Endodermal cell (in vitro differentiated cells): Measurements from ENCODE around the gene DHX16. TPM values are rescaled to one million over a fixed set of nuclear protein-coding genes. Genes with fewer than 3 reads are reported as not detected.
A peak's percentile ranks its signal among the peaks of the same experiment; 100 is the strongest.
"Not testable (repeated sequence)": the region's sequence is repeated elsewhere in the genome, so short reads cannot be mapped to it uniquely, and the experiment has no call there.

Experiments used
- DNase-seq: peaks from one replicate; pipeline ENCODE4 v3.0.0-alpha.2; 2017
- H3K27ac ChIP-seq: 2 replicates; pipeline ENCODE4 v1.5.1; 2013; ENCODE audit warnings: mild to moderate bottlenecking, low read depth, low read length, moderate library complexity
- H3K27me3 ChIP-seq: 2 replicates; pipeline ENCODE4 v1.6.1; 2013; ENCODE audit warnings: mild to moderate bottlenecking, low read length, moderate library complexity; ENCODE audit not compliant: insufficient read depth, control insufficient read depth, poor library complexity, severe bottlenecking
- H3K36me3 ChIP-seq: 2 replicates; pipeline ENCODE4 v1.7.0; 2013; ENCODE audit warnings: mild to moderate bottlenecking, low read length, moderate library complexity; ENCODE audit not compliant: control insufficient read depth, insufficient read depth
- H3K4me1 ChIP-seq: one replicate; pipeline ENCODE4 v1.7.0; 2013; ENCODE audit warnings: low read length; ENCODE audit not compliant: control insufficient read depth, insufficient read depth
- H3K4me3 ChIP-seq: 2 replicates; pipeline ENCODE4 v1.5.1; 2013; ENCODE audit warnings: mild to moderate bottlenecking, low read length, moderate library complexity
- H3K9ac ChIP-seq: 2 replicates; pipeline ENCODE4 v1.6.1; 2013; ENCODE audit warnings: mild to moderate bottlenecking, low read length, moderate library complexity; ENCODE audit not compliant: poor library complexity, severe bottlenecking; ENCODE audit errors: extremely low read depth
- H3K9me3 ChIP-seq: 2 replicates; pipeline ENCODE4 v1.6.1; 2013; ENCODE audit warnings: mild to moderate bottlenecking, low read length, moderate library complexity; ENCODE audit not compliant: control insufficient read depth
- H3K27ac Mint-ChIP-seq: 2 replicates; pipeline ENCODE4 v1.8.0; 2020; ENCODE audit warnings: mixed read lengths
- H3K27me3 Mint-ChIP-seq: 2 replicates; pipeline ENCODE4 v1.8.0; 2021; ENCODE audit warnings: mild to moderate bottlenecking, mixed read lengths; ENCODE audit not compliant: insufficient read depth
- H3K36me3 Mint-ChIP-seq: 2 replicates; pipeline ENCODE4 v1.8.0; 2020; ENCODE audit warnings: low read depth, mixed read lengths
- H3K4me1 Mint-ChIP-seq: 2 replicates; pipeline ENCODE4 v1.8.0; 2020; ENCODE audit warnings: mixed read lengths
- H3K4me3 Mint-ChIP-seq: 2 replicates; pipeline ENCODE4 v1.8.0; 2020; ENCODE audit warnings: mild to moderate bottlenecking, moderate library complexity, mixed read lengths
- H3K9me3 Mint-ChIP-seq: 2 replicates; pipeline ENCODE4 v1.8.0; 2020; ENCODE audit warnings: mild to moderate bottlenecking, mixed read lengths
- WGBS, 2 experiments: methylation state at CpG; one replicate each; pipeline versions ENCODE4 v1.1.5 to v1.1.7; 2013; ENCODE audit warnings: missing lambda C conversion rate in 2 of 2, mixed read lengths in 1 of 2; ENCODE audit not compliant: insufficient coverage in 1 of 2, insufficient read length in 1 of 2; 5-methylcytosine and 5-hydroxymethylcytosine counted together
- total RNA-seq, 2 donors: library from RNA; stranded (reverse); fragmentation: NEBNext Ultra II Directional in 1 of 2; extraction: Animal tissue kit (Norgen Biotek cat#: 25700) in 1 of 2; gene quantifications; 2 replicates in 1 of 2; 3 replicates in 1 of 2; pipeline ENCODE4 v1.2.1, GENCODE V29; 2021
- TF ChIP-seq, protein P1 (sequence below): fragments of 200-600 bp; sonication (generic); conservative IDR thresholded peaks from 2 replicates; pipeline ENCODE4 v1.5.0; 2021; ENCODE audit warnings: antibody characterized with exemption, mild to moderate bottlenecking

DHX16 gene
- total RNA-seq, 2 donors from 2014 or later = 33.5 to 33.9 TPM

DNA sequence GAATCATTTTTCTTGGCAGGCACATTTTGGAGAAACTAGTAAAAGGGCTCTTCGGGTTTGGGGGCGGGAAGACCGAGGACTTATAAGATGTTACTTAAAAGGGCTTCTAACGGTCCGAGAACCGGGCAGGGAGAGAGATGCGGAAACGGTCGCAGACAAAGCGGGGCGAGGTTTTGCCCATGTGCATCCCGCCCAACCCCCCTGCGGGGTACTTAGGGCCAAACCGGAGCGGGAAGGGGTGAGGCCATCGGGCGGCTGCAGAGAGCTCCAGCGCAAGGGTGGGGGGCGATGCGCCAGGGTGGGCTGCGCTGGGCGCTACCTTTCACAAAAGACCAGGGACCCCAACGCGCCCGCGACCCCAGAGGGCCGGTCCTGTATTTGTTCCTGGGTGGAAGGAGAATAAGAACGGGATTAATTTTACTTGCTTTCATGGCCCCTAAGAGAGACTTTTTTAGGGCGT lies 48.0 kb upstream of the DHX16 start:
- peak; percentile 80 for DNase-seq
- Histone ChIP-seq H3K9me3 (no peaks in the 10 kb centered on the region), H3K9ac (peak overlapping the region; percentile 100), H3K4me1 (no peaks in the 10 kb centered on the region), H3K36me3 (peaks cover 46% of the 10 kb centered on the region), H3K27ac (peak overlapping the region; percentile 99), H3K27me3 (no peaks in the 10 kb centered on the region), H3K4me3 (peak overlapping the region; percentile 99)
- H3K4me1 Mint-ChIP-seq = peaks cover 37% of the 10 kb centered on the region
- 0% methylated on average over 16 to 29 of the region's 29 CpGs for WGBS, 2 experiments
- H3K36me3 Mint-ChIP-seq = peaks cover 49% of the 10 kb centered on the region
- peak overlapping the region; percentile 99 for H3K4me3 Mint-ChIP-seq
- H3K9me3 Mint-ChIP-seq = no peaks in the 10 kb centered on the region
- H3K27me3 Mint-ChIP-seq = no peaks in the 10 kb centered on the region
- TF ChIP-seq, protein P1, sequence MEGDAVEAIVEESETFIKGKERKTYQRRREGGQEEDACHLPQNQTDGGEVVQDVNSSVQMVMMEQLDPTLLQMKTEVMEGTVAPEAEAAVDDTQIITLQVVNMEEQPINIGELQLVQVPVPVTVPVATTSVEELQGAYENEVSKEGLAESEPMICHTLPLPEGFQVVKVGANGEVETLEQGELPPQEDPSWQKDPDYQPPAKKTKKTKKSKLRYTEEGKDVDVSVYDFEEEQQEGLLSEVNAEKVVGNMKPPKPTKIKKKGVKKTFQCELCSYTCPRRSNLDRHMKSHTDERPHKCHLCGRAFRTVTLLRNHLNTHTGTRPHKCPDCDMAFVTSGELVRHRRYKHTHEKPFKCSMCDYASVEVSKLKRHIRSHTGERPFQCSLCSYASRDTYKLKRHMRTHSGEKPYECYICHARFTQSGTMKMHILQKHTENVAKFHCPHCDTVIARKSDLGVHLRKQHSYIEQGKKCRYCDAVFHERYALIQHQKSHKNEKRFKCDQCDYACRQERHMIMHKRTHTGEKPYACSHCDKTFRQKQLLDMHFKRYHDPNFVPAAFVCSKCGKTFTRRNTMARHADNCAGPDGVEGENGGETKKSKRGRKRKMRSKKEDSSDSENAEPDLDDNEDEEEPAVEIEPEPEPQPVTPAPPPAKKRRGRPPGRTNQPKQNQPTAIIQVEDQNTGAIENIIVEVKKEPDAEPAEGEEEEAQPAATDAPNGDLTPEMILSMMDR = no peak
- H3K27ac Mint-ChIP-seq = peak overlapping the region; percentile 99

DNA sequence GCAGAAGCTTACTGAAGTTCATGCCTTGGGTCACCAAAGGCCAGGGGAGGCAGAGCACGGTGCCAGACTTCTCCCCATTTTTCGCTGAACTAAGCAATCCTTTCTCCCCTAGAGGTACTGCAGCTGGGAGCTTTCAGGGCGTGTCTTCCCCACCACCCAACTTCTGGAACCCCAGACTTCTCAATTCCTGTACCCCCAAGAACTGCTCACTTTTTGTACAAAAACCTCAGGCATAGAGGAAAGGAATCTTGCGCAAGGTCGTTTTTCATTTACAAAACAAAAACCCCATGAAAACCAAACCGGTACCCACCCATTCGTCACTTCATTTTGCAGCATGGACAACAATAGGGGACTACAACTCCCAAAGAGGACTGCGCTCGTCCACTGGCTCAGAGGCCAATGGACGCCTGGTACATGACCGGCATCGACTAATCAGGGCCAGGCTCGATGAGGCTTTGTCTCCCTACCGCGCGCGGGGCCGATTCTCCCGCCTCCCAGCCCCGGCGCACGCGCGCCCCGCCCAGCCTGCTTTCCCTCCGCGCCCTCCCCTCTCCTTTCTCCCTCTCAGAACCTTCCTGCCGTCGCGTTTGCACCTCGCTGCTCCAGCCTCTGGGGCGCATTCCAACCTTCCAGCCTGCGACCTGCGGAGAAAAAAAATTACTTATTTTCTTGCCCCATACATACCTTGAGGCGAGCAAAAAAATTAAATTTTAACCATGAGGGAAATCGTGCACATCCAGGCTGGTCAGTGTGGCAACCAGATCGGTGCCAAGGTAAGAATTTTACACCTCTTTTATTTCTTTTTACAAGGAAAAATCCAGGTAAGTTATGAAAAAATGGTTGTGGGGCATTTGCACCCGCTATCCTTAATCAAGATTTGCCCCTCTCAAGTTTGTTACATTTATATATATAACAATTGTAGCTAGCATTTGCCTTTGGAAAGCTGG lies 47.3 kb upstream of the DHX16 start, which contains the start of gene TUBB:
Gene TUBB, plus strand, starts transcription at position 562 of the 947 bp plus-strand sequence. Its CDS starts 155 bp downstream, at position 717.
- 0% methylated on average over 25 to 37 of the region's 38 CpGs for WGBS, 2 experiments
- no peaks in the 10 kb centered on the region for H3K9me3 Mint-ChIP-seq
- peak within 1 kb of the TSS; percentile 99 for H3K4me3 Mint-ChIP-seq
- peaks cover 40% of the 10 kb centered on the region for H3K36me3 ChIP-seq
- no peaks in the 10 kb centered on the region for H3K4me1 ChIP-seq
- H3K9me3 ChIP-seq = no peaks in the 10 kb centered on the region
- H3K27ac ChIP-seq = peak within 1 kb of the TSS; percentile 99
- DNase-seq = peak; percentile 98
- peak within 1 kb of the TSS; percentile 99 for H3K4me3 ChIP-seq
- peaks cover 44% of the 10 kb centered on the region for H3K36me3 Mint-ChIP-seq
- TF ChIP-seq, protein P1 = peak; percentile 29
- H3K27me3 ChIP-seq = no peaks in the 10 kb centered on the region
- peak within 1 kb of the TSS; percentile 99 for H3K27ac Mint-ChIP-seq
- peak within 1 kb of the TSS; percentile 100 for H3K9ac ChIP-seq
- peaks cover 38% of the 10 kb centered on the region for H3K4me1 Mint-ChIP-seq
- H3K27me3 Mint-ChIP-seq = no peaks in the 10 kb centered on the region

DNA sequence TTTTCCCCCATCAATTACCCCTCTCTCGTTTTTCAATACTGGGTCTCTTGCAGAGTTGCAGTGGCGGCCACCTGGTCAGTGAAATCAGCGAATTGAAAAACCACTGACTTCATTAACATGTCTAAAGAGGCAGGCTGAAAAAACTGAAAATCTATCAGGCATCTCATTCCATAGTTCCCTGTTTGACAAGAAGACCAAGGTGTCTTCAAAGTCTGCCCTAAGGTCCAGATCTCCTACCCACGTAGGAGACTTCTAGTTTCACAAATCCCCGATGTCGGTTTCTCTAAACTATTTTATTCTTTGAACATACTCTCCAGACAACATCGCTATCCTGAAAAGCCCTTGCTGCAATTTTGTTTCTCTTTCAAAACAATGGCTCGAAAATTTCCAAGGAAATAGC lies 46.5 kb upstream of the DHX16 start:
- Mint-ChIP-seq H3K9me3 (no peaks in the 10 kb centered on the region), H3K36me3 (peaks cover 42% of the 10 kb centered on the region), H3K27me3 (no peaks in the 10 kb centered on the region), H3K4me1 (peaks cover 35% of the 10 kb centered on the region), H3K27ac (peak overlapping the region; percentile 99), H3K4me3 (peak overlapping the region; percentile 99)
- Histone ChIP-seq H3K4me3 (peak overlapping the region; percentile 99), H3K36me3 (peaks cover 40% of the 10 kb centered on the region), H3K27me3 (no peaks in the 10 kb centered on the region), H3K4me1 (no peaks in the 10 kb centered on the region), H3K27ac (peak overlapping the region; percentile 85), H3K9me3 (no peaks in the 10 kb centered on the region), H3K9ac (peak overlapping the region; percentile 100)
- no peak for DNase-seq
- TF ChIP-seq, protein P1 = no peak
- WGBS, 2 experiments = 8 to 11% methylated on average over 5 to 8 of the region's 8 CpGs

DNA sequence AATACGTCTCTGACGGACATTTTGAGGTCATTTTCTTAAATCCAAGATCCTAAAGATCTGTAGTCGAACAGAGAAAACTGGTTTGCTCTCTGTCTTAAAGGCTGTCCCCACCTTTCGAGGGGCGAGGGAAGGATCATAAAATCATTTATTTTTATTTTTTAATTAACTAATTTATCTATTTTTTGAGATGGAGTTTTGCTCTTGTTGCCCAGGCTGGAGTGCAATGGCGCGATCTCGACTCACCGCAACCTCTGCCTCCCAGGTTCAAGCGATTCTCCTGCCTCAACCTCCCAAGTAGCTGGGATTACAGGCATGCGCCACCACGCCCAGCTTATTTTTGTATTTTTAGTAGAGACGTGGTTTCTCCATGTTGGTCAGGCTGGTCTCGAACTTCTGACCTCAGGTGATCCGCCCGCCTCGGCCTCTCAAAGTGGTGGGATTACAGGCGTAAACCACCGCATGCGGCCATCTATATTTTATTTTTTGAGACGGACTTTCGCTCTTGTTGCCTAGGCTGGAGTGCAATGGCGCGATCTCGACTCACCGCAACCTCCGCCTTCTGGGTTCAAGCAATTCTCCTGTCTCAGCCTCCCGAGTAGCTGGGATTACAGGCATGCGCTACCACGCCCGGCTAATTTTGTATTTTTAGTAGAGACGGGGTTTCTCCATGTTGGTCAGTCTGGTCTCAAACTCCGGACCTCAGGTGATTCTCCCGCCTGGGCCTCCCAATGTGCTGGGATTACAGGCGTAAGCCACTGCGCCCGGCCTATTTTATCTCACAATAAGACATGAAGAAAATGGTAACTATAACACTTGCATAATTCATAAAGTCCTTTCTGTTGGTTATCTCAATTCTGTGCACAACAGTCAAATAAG lies 45.3 kb upstream of the DHX16 start:
- WGBS, 2 experiments = 86 to 88% methylated on average over 26 to 35 of the region's 37 CpGs
- H3K27me3 Mint-ChIP-seq, DNase-seq, H3K9me3 Mint-ChIP-seq, H3K27me3 ChIP-seq, H3K4me1 ChIP-seq, H3K9me3 ChIP-seq: not testable (repeated sequence)
- H3K27ac Mint-ChIP-seq = peak overlapping the region; percentile 100
- H3K4me3 Mint-ChIP-seq = peak overlapping the region; percentile 99
- Histone ChIP-seq H3K9ac (peak overlapping the region; percentile 88), H3K27ac (peak overlapping the region; percentile 91), H3K4me3 (peak overlapping the region; percentile 99), H3K36me3 (peaks cover 39% of the 10 kb centered on the region)
- peaks cover 39% of the 10 kb centered on the region for H3K36me3 Mint-ChIP-seq
- peaks cover 25% of the 10 kb centered on the region for H3K4me1 Mint-ChIP-seq
